HUDEP-2 (cell line): ENCODE data around the gene MAPKAP1.

ENCODE experiments used
- DNase-seq, 76 experiments: peaks; one replicate each; lab custom pipeline; 2025; ENCODE audit not compliant: unreplicated experiment in 76 of 76; lab: John Stamatoyannopoulos, UW

MAPKAP1 gene

DNA sequence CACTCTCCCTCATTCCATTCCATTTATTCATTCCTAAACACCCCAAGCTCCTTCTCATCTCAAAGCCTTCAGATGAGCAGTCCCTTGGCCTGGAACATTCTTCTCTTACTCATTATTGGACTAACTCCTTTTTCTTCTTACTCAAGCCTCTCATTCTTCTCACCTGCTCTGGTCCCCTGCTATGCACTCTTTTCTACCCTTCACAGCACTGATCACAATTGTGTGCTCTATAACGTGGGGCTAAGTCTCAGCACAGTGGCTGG lies 212.4 kb downstream of the MAPKAP1 start:
- DNase-seq: no peak

DNA sequence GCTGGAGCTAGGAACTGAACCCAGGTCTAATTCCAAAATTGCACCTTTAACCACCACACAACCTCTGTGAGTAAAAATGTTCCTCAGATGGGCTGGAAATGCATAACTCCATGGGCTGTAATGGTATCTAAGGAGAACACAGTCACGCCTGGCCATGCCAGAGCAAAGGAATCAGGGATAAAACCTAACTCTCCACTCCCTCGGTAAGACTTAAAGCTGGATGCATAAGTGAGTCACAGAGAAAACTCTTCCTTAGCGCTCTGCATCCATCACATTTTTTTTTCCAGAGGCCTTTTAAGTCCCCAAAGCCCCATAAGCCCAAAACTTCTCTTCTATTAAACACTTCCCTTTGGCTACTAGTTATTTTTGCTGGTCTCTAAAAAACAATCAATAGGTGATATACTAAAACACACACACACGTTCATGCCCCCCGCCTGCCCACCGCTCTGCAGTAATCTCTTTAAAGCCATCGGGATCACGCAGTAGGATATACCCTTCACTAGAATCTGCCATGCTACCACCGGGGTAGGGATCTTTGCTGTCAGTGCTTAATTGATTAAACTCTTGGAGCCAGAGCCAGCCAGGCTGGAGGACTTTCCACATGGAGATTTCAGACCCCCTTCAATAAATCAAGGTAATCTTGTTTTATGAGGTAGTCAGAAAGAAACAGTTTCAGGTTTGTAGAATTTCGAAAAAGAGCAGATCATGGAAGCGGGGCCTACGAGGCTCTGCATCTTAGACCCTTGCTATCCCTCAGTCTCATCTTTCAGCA lies 212.9 kb downstream of the MAPKAP1 start:
- DNase-seq: no peak

DNA sequence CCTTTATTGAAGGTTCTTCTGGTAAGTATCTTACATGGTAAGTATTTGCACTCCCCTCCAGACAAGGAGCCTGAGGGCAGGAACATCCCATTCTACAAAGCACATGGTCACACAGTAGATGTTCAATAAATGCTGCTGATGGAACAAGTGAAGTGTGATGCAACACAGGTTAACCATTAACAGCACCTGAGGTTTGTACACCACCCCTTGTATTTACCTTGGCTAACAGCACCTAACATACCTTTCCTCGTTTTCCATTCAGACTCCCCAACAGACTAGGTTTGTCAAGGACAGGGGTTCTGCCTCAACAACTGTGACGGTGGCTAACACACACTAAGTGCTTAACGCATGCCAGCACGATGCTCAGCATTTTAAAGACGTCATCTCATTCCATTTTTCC lies 213.6 kb downstream of the MAPKAP1 start:
- no peak for DNase-seq

DNA sequence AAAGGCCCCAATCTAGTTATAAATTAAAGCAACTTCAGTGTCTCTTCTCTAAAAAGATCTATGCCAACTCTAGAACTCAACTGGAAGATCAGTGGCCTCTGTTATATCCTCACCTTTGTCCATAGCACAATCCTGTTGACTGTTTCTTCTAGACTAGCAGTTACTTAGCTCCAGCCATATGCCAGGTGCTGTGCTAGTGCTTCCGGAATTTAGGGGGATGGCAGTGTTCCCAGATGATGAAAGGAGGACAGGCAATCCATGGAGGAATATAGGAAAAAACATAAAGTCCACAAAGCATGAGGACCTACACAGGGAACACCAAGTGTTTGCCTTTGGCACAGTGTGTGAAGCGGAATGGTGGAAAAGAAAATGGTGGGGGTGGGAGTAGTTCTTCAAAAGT lies 214.3 kb downstream of the MAPKAP1 start:
- no peak for DNase-seq

DNA sequence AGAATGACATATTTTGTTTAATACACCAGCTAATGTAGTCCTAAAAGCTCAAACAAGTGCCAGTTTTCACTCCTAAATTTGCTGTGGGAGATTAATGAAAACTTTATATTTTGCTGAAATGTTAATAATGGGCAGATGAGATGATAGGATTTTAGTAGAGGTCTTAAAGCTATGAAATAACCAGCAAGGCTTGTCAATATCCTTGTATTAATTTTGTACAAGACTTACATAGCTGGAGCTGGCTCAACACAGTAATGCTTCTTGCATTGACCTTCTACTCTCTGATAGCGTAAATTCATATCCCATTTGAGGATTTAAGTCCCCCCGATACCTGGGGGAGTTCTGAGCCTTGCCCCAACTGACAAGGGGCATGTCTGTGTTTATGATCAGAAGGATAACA lies 219.2 kb downstream of the MAPKAP1 start:
- DNase-seq: no peak

DNA sequence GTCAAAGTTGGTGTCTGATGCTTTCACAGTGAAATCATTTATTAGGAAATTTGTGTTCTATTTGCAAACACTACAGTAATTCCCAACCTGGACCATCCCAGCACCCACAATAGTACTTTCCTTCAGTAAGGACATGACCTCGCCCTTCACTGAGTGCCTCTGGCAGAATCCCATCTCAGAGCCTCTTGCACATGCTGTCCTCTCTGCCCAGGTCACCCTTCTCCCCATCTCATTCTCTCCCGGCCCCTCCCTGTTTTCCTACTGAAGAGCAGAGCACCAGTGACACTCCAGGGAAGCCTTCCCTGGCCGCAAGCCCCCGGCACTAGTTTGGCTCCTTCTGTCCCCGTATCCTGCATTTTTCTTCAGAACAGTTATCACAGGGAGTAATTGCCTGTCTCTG lies 220.4 kb downstream of the MAPKAP1 start:
- DNase-seq: no peak

DNA sequence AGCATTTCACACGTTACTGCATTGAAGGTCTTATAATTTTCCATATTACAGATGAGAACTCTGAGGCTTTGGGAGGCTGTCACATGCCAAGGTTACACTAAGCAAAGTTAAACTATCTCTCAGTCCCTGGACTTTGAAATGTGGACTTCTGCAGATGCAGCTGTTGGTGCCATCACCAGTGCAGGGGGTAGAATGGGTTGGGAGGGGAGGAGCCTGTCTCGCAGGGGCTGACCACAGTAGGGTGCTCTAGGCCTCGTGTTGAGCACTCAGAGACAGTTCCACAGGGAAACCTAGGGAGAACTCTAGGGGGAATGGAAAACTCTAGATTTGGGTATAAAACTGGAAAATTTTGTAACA lies 220.9 kb downstream of the MAPKAP1 start:
- no peak for DNase-seq

DNA sequence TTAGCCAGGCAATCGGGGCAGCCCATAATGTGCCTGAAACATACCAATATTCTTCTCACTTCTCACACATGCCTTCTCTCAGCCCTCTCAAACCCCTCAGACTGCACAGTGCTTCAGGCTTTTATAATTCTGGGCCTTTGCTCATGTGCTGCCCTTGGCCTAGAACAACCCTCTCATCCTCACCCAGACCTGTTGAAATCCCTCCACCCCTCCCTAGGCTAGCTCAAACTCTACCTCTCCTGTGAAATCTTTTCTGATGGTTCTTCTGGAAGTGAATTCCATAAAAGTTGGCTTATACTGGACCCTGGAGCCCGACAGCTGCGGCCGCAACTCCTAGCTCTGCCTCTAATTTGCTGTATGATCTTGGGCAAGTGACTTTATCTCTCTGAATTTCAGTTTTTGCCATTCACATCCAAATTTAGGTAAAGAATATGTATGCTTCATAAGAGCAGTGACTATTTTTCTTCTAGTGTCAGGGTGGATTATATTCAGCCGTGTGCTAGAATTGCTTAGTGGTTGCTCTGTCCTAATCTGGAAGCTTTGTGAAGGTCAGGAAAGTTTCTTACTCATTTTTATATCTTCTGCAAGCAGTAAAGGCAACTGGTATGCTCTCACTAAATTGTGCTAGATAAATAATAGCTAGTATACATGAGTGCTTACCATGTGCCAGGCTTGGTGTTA lies 221.4 kb downstream of the MAPKAP1 start:
- no peak for DNase-seq

DNA sequence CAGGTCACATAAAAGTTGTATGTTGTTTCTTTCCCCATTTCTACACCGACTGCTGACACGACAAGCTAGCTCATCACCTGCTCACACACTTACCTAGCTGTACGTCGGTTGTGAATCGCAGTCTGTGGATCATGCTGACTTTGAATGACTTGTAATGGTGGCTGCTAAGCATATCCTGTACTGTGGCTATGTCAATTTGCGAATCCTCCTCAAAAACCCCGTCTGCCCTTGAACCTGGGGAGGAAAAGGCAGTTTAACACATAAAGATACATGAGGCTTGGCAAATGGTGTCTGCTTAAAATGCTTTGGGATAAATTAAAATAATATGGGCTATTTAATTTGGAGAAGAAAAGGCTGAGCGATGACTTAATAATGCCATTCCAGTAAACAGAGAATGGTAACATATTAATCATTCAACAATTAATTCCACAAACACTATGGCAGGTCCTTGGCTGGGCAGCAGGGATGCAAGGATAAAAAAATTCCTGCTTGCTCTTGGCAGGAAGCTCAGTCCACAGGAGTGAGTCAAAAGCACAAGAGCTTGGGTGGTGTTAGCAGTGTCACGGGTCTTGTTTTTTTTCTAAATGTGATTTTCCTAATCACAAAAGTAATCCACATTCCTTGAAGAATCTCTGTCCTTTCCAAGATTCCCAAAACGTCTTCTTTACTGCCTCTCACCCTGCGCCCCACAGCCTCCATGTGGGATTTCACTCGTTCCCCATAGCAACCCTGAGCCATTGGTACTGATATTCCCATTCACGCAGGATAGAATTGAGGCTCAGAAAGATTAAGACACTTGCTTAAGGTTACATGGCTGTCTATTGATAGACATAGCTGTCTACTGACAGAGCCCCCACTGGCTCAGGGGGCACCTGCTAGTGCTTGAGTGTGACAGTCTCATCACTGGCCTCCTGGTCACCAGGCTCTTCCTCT lies 222.4 kb downstream of the MAPKAP1 start:
- DNase-seq: no peak

DNA sequence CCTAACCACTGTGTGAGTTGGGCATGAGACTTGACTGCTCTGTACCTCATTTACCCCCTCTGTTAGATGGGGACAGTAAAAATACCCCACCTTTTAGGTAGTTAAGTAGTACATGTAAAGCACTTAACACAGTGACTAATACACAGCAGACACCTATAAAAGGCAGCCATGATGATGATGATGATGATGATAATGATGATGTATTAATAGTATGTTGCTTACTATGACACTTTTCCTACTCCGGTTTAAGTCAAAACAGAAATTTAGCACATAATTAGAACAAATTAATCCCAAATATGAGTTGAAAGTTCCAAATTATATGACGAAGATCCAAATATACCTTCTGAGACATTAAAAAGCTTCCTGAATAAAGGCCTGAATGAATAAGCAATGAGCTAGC lies 223.3 kb downstream of the MAPKAP1 start:
- DNase-seq: no peak

DNA sequence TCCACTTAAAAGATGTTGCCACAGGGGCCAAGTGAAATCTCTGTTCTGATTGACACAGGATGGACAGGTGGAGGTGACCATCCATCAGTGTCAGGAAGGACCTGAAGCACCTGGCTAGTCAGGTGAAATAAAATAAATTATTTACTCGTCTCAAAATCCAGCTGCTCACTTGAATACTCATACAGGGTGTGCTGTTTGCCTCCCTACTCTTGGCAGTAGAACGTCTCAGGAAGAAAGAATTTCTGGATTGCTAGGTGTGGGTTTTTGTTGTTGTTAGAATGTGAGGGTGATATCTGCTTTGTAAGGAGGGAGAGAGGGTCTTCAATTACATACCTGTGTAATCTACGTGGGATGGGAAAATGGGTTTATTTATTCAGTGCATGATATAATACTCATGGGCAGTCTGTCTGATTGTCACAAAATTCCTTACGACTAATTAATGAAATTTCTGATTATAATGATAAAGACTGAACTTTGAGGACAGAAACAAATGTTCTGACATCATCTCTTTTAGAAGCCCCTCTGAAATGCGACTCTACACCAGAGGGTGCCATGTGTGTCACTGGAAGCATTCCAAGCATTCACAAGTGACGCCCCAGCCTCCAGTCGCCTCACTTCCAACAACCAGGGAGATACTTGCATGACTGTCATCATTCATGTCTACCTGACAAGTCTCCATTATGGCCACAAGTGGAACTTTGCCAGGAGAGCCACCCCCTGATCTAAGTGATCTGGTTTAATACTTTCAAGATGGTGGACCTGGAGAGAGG lies 227.0 kb downstream of the MAPKAP1 start:
- no peak for DNase-seq

DNA sequence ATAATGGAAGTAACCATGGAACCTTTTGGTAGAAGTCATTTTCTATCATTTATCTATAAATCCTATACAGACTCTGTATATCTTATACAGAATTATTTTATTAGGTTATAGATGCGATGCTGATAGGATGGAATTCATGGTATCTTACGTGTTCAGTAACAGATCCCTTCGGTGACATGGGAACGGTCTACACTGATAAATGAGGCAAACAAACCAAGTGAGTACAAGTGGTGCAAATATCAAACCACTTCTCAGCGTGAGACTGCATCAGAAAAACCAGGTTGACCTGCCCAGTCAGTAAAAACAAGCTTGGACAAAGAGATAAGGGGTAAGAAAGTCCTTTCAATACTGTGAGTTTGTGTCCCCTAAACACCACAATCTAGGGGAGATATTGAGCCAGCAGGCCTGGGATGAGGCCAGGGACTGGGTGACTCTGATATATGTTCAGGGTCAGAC lies 229.9 kb downstream of the MAPKAP1 start:
- peak in 37 of 76 experiments; percentile 2 to 83 (median 28) for DNase-seq

DNA sequence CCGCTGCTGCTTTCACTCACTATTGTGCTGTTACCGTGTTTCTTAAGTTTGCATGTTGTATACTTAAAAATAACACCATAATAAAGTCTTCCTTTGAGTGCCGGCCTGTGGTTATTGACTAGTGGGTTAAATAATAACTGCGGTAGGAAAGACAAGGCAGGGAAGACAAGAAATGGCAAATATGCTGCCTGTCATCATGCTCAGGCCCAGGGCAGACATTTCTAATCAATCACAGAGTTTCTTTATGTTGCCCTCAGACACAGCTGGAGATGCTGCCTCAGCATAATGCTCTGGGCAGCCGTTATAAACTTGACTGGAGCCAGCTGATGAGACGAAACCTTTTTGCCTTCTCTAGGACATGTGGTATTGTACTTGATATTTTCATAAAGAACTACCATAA lies 230.4 kb downstream of the MAPKAP1 start:
- peak in 4 of 76 experiments; percentile 6 to 43 (median 12) for DNase-seq

DNA sequence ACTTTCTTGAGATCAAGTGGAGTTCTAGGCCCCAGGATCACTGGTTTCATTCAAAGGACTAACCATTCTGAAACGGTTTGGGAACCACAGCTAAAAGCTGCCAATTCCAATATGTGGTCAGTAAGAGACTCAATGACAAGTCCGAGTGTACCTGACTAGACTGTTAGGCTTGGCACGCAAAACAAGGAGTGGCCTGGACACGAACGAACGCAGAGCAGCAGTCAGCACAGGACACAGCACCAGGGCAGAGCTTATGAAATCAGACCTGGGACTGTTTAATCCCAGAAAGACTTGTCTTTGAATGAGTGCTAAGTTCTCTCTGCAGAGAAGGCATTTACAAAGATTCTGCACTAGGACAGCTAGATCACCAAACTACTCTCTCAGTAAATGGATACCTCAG lies 231.6 kb downstream of the MAPKAP1 start:
- no peak for DNase-seq

DNA sequence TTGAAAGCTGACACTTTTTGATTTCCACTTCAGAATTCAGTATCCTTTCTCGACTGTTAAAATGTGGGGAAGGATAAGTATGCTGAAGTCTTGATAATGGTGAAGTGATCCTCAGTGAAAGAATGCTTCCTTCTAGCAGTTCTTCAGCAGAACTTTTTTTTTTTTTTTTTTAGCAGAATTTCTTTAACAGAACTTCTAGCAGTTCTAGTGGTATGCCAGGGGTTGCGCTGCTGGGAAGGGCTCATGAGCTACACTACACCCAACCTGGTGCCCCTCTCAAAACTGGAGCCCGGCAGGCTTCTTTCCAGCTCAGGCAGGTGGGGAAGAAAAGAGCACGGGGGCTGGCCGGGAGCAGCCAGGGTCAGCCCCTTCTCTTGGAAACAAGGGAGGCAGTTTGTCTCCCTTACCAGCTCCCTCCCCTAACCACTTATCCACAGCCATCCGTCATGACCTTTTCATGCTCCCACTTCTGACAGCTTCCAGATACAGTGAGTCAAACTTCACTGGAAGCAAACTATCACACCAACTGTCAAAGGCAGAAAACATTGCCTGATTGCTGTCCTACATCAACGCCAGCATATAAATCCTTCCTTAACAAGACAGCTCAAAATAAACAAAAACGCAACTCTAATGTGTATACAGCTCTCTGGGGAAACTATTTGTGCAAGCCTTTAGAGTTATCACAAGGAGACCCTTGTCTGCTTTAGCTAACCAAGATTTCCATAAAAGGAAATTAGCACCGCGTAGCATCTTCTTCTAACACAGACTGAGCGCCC lies 233.9 kb downstream of the MAPKAP1 start:
- DNase-seq: no peak

DNA sequence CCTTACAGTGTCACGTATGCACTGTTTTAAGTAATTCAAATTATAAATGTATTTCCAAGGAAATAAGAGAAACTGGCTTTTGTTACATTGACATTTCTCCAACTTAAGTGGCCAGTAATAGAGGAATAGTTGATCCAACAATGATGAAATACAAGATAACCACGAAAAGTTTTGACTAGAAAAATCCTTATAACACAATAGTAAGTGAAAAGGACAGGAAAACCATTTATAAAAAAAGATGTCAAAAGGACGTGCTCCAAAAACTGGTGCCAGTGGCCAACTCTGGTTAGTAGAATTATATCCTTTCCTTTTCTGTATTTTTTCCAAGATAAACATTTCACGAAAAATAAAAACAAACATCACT lies 234.5 kb downstream of the MAPKAP1 start:
- no peak for DNase-seq

DNA sequence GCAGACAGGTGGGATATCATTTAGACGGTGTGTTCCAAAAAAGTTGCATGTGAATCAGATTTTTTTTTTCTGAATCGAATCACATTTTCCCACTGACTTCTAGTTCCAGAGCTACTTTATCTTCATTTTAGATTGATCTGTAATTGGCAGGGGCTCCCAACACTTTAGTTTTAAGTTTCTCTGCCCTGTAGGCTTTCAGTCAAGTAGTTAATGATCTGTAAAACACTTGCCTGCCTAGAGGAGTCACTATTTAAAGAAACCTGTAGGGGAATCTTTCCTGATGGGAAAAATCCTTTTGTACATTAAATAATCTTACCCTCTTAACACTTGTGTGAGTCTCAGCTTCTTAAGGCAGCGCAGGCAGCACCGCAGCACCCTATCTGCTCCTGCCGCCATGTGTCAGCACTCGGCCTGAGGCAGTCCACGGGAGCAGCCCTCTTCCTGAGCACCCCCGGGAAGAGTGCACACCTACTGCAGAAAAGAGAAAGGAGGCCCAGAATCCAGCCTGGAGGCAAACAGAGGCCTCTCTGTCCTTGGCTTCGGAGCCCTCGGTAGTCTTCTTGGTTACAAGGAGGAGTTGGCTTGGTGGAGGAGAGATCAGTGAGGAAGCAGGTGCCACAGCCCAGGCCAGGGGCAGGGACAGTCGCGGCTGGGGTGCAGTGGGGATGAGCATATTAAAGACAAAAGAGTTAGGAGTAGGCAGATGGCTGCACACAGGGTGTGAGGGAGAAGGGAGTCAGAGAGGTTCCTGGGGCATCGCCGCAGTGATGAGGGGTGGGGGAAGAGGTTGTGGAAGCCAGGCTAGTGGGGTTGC lies 236.0 kb downstream of the MAPKAP1 start:
- no peak for DNase-seq

DNA sequence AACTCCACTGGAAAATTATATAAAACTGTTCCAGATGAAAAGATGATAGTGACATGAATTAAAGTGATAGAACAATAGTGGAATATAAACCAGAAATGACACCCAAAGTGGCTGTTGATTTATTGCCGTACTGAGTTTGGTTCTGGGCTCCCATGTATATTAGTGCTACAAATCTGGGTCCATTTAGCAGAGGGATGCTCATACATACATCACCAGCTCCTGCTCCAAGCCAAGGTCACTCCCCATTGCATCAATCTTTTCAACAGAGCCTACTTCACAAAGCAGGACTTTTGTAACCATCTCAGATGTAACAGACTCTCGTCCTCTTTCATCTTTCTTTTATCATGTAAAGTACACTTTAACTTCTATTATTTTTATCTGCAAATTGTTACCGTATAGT lies 236.8 kb downstream of the MAPKAP1 start:
- no peak for DNase-seq

DNA sequence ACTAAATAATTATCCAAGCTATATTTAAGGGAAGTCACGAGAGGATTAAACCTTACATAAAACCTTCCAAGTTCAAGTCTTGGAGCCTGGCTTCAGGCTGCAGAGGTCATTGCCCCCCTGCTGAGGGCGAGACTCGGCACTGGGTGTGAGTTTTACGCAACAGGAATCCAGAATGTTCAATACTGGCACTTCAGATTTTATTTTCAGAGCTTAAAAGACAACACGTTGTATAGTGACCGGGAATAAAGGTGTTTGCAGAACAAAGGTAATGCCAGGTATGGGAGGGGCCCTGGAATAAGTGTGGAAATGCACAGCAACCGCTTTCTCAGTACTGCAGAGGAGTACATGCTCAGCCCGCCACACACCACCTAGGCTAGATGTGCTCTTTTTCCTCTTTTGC lies 238.4 kb downstream of the MAPKAP1 start:
- no peak for DNase-seq
